GM20431 (cell line): ENCODE data around the gene SLC6A7.

Experiments
- in situ Hi-C: fragments of 300-500 bp; cut with MseI, MboI; formaldehyde crosslinking; loops from one replicate; pipeline ENCODE4 v1.15.0; 2020; ENCODE audit warnings: low sequenced_read_pairs; ENCODE audit not compliant: unreplicated experiment

The SLC6A7 gene

DNA sequence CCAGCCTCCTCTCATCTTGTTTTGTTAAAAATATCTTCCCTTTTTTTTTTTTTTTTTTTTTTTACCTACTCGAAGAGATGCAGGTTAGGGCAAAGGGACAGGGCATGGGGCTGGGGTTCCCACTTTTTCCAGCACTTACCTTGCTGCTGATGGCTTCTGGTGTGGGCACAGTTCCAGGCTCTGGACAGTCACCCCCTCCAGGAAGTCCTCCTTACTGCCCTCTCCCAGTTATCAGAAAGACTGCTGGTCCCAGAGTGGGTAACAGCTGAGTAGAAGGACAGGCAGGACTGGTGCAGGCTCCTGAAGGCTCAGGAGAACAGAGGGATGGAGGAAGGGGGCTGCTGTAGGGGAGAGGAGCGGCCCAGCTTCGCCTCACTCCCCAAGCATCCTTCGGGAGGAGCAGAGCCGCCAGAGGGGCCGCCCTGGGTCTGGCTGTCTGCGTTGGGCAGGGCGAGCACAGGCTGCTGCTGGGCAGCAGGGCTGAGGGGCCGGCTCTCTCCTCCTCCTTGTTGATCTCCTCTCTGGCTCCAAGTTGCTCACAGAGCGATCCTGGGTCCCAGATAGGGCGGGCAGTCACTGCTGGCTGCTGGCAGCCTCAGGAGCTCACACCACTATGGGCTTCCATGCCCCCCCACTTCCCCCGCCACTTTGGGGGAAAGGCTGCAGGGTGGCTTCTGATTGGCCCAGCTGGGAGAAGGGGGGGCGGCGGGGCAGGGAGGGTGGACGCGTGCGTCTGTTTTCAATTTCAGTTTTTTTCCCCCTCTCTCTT is 34.4 kb upstream of the SLC6A7 start, which contains the start of gene PDGFRB:
Gene PDGFRB (minus strand): TSS at position 588 of the 769 bp plus-strand sequence. CDS start 18,798 bp downstream, outside the sequence.
- in situ Hi-C loops: no loop called here

DNA sequence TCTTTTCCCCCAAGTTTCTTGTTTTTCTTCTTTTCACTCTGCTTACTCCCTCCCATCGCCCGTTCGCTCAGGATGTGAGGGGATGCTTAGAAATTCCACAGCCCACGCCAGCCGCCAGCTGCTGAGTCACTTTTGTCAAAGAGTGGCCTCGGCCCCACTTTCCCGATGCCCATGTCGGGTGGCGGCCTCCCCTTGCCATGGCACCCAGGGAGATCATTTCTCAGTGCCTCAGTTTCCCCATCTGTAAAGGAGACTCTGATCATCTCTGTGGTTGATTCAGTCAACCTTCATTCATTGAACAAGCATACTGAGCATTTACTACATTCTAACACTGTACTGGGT is 33.9 kb upstream of the SLC6A7 start:
- in situ Hi-C loops: no loop called here

DNA sequence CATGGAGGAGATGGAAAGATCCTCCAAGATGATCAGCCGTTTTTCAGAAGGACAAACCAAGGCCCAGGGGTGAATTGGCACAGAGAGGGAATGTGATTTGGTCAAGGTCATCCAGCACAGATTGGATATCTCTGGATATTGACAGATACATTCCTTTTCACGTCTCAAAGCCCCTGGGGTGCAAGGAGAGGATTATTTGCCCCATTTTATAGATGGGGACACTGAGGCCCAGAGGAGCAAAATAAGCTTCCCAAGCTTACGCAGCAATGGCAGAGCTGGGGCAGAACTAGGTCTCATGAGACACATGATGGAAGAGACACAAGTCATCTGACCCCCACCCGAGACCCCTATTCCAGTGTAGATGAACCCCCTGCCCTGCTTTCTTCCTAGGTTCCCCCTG is 33.3 kb upstream of the SLC6A7 start:
- in situ Hi-C loops: no loop called here

DNA sequence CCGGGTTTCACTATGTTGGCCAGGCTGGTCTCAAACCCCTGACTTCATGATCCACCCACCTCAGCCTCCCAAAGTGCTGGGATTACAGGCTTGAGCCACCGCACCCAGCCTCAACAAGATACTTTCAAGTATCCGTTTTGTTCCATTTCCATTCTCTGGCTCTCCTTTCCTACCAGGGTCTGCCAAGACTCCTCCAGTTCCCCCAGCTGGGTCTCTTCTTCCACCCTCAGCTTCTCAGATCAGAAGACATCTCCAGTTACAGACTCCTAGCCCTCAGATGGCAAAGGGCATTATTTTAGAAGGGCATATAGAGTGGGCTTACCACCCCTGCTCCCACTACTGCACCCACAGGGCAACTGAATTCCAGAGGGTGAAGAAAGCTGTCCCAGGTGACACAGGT is 32.7 kb upstream of the SLC6A7 start:
- in situ Hi-C loops: no loop called here

DNA sequence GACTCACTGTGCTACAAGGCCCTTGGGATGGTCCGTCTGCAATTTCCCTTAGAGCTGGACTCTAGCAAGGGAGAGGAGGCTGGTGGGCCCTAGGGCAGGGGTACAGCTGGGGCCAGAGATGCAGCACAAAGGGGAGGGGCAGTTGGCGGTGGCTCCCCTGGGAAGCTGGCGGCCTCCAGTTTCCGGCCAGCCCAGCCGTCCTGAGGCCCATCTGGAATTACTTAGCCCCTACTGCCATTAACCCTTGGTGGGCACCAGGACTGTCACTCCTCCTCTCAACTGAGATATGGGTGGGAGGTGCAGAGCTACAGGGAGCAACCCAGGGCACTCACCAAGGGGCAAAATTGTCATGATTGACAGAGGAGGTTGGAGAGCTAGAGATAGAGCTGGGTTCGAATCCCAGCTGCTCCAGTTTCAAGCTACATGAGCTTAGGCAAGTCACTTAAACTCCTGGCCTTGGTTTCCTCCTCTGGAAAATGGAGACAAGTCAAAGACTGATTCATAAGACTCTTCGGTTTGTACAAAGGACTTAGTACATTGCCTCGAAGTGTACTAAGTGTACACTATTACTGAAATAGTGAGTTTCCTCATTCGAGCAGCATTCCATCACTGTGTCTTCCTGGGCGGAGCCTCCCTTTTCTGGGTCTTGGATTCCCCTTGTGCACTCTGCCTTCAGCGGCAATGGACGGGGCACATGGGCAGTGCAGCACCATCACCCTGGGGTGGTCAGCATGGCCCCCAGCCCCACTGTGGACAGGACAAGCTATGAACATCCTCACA is 31.5 kb upstream of the SLC6A7 start:
- in situ Hi-C loops: no loop called here

DNA sequence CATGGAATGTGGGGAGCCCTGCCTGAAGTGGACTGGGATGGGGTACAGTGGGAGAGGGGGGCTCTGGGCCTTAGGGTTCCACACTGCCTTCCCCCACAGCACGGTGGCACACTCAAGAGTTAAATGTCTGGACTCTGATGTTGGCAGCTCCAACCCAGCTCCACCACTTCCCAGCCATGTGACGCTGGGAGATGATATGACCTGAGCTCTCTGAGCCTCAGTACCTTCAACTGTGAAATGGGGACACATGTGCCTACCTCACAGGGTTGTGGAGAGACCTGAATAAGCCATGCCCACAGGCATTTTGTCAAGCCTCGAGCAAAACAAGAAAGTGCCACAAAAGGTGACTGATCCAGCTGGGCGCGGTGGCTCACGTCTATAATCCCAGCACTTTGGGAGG is 30.8 kb upstream of the SLC6A7 start:
- in situ Hi-C loops: no loop called here

DNA sequence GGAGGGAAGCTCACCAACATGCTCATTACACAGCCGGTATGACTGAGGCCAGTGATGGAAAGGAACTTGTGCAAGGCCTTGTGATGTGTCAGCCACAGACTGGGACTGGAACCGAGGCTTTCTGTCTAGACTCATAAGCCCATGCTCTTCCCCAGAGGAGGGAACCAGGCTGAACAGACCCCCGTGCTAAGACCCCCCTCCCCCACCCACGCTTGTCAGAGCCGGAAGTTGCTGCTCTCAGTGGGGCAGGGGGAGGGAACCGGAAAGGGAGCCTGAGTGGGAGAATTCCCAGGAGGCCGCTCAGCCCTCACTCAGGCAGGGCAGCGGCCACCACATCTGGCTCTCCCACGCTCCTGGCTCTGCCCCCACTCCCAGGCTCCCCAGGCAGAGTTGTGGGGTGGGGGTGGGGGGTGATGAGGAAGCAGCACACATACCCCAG is 30.1 kb upstream of the SLC6A7 start:
- in situ Hi-C loops: loop anchor here (10.0 kb wide), 1 partner anchor 55 kb away; no protein-coding TSS in a partner anchor

DNA sequence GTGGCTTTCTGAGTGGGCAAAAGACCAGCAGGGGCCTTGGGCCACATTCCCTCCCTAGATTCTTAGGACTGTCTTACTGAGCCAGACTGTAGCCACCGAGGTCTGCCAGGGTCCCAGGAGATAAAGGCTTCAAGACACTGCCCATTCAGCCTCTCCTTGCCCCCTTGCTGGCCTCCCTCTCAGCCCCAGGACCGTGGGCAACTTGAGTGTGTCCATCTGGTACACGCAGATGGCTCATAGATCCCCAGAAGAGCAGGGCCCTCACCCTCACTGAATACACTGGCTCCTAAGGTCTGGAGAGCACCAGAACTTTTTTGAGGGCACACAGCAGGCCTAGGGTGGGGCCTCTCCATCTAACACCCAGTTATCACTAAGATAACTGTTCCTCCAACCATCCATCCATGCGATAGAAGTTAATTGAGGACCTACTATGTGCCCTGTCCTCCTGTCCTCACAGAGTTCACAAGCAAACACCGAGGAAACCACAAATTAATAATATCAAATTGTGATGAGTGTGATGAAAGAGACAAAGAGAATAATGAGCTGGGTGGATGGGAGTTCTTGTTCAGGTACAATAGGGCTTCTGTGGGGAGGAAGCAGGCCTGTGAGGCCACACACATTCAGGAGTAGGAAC is 29.3 kb upstream of the SLC6A7 start:
- in situ Hi-C loops: loop anchor here (10.0 kb wide), 1 partner anchor 54 kb away; no protein-coding TSS in a partner anchor

DNA sequence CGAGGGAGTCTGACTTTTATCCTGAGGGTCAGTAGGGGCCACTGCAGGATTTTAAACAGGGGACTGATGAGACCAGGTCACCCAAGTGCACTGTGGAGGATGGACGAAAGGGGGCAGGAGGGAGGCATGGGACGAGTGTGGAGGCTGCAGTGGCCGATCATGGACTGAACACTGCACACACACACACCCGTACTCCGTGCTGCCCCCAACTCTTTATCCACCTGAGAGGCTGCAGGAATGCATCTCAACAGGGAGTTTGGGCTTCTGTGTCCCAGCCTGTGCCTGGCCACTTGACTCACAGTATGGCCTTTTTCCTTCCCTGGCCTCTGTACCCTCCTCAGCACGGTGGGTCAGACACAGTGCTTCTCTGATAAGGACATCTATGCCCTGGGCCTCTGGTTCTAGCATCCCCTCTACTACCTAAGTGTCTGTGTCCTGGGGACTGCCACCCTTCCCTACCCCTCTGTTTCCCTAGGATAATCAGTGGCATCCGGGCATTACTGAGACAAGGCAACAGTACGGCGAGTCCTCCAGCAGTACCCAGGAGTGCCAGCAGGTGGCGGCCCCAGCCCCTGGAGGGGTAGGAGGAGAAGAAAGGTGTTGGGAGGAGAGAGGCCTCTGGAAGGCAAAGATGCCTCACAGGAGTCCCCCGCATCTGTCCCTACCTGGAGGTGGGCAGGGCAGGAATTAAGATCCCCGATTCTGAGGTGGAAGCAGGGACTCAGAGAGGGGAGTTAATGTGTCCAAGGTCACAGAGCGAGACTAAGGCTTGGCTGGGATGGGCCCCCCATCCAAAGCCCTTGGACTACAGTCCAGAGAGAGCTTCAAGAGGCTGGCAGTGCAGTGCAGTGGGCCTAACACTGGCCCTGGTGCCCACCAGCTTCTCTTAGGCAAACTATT is 28.4 kb upstream of the SLC6A7 start:
- in situ Hi-C loops: loop anchor here (10.0 kb wide), 1 partner anchor 53 kb away; no protein-coding TSS in a partner anchor

DNA sequence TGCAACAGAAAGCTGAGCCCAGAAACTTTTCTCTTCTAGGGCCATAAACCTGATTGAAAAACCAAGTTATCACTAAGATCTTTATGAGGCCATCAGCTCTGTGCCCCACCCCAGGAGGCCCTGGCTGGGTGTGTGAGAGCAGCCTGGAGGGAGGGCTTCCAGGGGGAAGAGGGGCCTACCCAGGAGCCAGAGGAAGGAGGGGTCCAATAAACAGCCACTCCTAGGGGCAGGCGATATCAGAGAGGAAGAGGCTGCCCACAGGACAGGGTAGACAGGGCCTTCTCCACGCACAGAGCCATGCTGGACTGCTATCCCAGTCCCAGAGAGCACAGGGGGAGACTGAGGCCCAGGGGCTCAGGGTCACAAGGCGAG is 27.7 kb upstream of the SLC6A7 start:
- in situ Hi-C loops: loop anchor here (10.0 kb wide), 1 partner anchor 53 kb away; no protein-coding TSS in a partner anchor

DNA sequence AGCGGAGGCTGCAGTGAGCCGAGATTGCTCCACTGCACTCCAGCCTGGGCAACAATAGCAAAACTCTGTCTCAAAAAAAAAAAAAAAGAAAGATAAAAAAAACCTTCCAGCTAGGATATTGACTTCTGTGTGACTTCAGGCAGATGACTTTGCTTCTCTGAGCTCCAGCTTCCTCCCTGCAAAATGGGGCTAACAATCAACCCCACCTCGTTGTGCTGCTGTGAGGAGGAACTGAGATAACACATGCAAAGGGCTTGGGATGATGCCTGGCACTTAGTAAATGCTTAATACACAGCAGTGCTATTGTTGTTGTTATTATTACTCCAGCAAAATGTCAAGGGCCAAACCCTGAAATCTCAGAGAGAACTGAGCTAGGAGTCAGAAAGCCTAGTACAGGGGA is 26.8 kb upstream of the SLC6A7 start:
- in situ Hi-C loops: loop anchor here (10.0 kb wide), 1 partner anchor 52 kb away; no protein-coding TSS in a partner anchor

DNA sequence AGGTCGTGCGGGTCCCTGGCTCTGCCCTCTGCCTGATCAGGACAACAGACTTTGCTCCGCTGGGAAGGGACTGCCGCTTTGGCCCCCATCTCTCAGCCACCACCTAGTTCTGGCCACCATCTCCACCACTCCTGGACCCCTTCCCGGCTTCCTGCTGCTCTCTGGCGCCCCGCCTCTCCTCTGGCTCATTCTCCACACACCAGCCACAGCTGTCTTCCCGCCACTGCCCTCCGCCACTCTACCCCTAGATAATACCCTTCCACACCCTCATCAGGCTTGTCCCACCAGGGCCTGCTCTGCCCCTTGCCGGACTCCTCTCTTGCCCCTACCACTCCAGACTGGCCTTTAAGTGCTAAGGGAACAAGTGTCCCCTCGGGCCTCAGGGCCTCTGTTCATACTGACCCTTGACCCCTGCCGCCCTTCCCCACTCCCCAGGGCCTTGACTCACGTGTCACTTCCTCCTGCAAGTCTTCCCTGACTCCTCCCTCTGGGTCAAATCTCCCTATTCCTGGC is 26.3 kb upstream of the SLC6A7 start:
- in situ Hi-C loops: loop anchor here (10.0 kb wide), 1 partner anchor 51 kb away; no protein-coding TSS in a partner anchor

DNA sequence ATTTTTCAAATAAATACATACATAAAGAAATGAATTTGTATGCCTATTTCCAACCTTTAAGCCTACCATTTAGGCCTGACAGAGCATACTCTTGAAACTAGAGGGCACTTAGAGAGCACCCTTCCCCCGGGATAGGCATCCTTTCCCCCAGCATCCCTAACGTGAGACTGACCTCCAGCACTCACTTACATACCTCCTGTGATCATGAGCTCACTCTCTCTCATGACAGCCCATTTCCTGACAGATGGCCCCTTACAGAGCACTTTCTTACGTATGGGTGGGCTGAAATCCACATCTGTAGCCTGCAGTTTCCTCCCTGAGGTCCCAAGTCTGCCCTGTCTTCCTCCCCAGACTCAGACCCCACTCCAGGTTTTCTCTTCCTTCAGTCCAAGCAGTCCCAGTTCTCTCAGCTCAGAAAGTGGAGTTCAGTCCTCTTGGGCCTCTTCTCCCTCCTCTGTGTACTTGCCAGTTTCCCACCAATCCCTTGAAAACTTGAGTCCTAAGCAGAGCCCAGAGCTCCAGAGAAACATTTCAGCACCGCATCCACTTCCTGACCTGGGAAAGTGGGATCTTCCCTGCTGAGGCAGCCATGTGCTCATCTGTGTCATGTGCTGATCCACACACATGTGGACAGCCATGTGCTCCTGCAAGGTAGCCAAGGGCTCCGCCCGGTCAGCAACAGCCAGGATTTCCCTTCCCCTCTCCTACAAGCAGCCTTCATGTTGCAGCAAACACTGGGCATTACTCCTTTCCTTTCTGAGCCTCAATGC is 25.5 kb upstream of the SLC6A7 start:
- in situ Hi-C loops: loop anchor here (10.0 kb wide), 1 partner anchor 50 kb away; no protein-coding TSS in a partner anchor

DNA sequence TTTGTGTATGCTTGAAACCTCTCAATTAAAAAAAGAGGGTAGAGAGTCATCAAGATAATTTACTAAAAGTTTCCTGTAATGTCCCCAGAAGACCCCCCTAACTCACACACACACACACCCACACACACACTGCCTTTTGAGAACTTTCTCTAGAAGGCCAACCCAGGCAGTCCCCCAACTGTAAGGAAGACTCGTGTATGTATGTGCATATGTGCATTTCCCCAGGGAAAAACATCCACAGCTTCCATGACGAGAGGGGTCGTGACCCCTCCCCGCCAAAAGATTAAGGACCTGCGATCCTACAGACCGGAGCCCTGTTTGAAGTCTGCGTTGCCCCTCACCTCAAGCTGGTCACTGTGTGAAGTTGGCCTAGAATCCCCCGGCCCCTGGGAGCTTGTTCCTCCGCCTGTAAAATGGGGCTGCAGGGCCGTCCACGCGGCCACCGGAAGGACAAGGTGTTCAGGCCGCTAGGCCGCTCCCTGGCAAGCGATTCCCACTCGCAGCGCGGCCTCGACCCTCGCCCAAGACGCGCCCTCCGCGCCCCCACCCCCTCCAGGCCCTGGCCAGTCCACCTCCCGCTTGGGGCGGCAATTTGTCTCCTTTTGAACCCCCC is 23.7 kb upstream of the SLC6A7 start:
- in situ Hi-C loops: loop anchor here (10.0 kb wide), 1 partner anchor 49 kb away; no protein-coding TSS in a partner anchor

DNA sequence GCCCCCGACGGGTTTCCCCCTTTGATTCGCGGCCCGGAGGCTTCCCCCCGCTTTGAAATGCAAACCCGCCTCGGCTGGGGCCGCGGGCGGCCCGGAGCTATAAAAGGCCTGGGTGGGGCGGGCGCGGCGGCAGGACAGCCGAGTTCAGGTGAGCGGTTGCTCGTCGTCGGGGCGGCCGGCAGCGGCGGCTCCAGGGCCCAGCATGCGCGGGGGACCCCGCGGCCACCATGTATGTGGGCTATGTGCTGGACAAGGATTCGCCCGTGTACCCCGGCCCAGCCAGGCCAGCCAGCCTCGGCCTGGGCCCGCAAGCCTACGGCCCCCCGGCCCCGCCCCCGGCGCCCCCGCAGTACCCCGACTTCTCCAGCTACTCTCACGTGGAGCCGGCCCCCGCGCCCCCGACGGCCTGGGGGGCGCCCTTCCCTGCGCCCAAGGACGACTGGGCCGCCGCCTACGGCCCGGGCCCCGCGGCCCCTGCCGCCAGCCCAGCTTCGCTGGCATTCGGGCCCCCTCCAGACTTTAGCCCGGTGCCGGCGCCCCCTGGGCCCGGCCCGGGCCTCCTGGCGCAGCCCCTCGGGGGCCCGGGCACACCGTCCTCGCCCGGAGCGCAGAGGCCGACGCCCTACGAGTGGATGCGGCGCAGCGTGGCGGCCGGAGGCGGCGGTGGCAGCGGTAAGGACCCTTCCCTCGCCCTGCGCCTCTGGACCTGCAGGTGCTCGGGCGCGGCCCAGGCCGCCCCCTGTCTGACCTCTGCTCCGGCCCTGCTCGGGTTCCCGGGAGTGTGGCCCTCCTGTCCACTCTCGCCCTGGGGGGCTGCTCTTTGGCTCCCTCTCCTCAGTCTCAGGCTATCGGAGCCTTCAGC is 23.0 kb upstream of the SLC6A7 start, which contains the start of gene CDX1:
Gene CDX1 (plus strand): TSS at position 129 of the 862 bp plus-strand sequence. CDS start 99 bp downstream, at position 228.
- in situ Hi-C loops: loop anchor here (10.0 kb wide), 1 partner anchor 48 kb away; no protein-coding TSS in a partner anchor

DNA sequence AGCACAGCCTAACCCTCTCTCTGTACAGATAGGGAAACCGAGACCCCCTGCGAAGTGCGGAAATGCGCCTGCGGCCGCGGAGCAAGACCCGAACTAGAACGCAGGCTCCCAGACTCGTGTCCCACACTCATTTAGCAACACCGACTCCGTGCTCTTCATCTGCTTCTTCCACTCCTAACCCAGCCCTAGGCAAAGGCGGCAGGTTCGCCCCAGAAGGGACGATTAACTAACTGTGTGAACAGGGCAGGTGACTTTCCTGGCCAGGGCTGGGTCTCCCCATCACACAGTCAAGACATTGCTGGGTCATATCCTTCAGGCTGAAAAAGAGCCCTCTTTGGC is 22.4 kb upstream of the SLC6A7 start:
- in situ Hi-C loops: loop anchor here (10.0 kb wide), 1 partner anchor 47 kb away; no protein-coding TSS in a partner anchor

DNA sequence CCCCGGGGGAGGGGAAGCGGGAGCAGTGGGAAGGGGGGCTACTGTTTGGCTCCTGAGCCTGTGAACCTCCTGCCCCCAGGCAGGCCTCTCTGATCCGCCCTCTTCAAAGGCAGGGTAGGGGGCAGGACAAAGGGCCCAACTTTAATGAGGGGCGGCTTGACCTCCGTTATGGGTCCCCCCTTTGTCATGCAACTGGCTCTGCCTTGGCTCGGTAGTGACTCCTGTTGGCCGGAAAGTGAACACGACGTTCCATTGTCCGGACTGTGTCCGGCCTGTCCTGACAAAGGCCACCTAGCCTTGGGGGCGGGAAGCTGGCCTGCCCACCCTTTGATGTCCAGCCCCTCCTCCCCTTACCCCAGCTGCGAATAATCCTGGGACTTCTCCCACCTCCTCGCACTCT is 22.0 kb upstream of the SLC6A7 start:
- in situ Hi-C loops: loop anchor here (10.0 kb wide), 1 partner anchor 47 kb away; no protein-coding TSS in a partner anchor
